WTC11 (cell line): ENCODE measurements around the gene ETV1. TPM values are rescaled to one million over a fixed set of nuclear protein-coding genes. Genes with fewer than 3 reads are reported as not detected.

Experiments used
- ATAC-seq: fragments of 200-7000 bp; cut with Tn5 transposase; 2 replicates; pipeline ENCODE4 v1.10.0; 2021; ENCODE audit warnings: mild to moderate bottlenecking, moderate library complexity
- CTCF ChIA-PET: fragments of 300-600 bp; sonication (Branson Sonifier 250); formaldehyde crosslinking; loops from one replicate; lab custom pipeline; 2021; ENCODE audit warnings: antibody characterized with exemption; lab: Charles Lee
- POLR2A ChIA-PET: fragments of 350-600 bp; sonication (Branson Sonifier 250); formaldehyde crosslinking; loops from one replicate; lab custom pipeline; 2021; ENCODE audit warnings: antibody characterized with exemption; lab: Charles Lee
- DNase-seq: peaks from one replicate; pipeline ENCODE4 v3.0.0; 2021; ENCODE audit warnings: low spot score
- H3K27ac Mint-ChIP-seq: 2 replicates; pipeline ENCODE4 v1.8.0; 2021; ENCODE audit warnings: mixed read lengths
- H3K27me3 Mint-ChIP-seq: 2 replicates; pipeline ENCODE4 v1.8.0; 2021; ENCODE audit warnings: low read depth, mild to moderate bottlenecking, moderate library complexity, mixed read lengths
- H3K36me3 Mint-ChIP-seq: 2 replicates; pipeline ENCODE4 v1.8.0; 2021; ENCODE audit warnings: mixed read lengths
- H3K4me1 Mint-ChIP-seq: 2 replicates; pipeline ENCODE4 v1.8.0; 2022; ENCODE audit warnings: mixed read lengths
- H3K4me3 Mint-ChIP-seq: 2 replicates; pipeline ENCODE4 v1.8.0; 2021; ENCODE audit warnings: mild to moderate bottlenecking, moderate library complexity, mixed read lengths
- H3K9me3 Mint-ChIP-seq: 2 replicates; pipeline ENCODE4 v1.8.0; 2021; ENCODE audit warnings: mixed read lengths
- ATF1 ChIP-seq: sonication (generic); formaldehyde crosslinking; IDR thresholded peaks from 2 replicates; pipeline ENCODE4 v1.8.1; 2023; ENCODE audit warnings: mild to moderate bottlenecking, moderate library complexity, missing genetic modification reagents
- NR3C1 ChIP-seq: sonication (generic); formaldehyde crosslinking; conservative IDR thresholded peaks from 2 replicates; pipeline ENCODE4 v1.8.1; 2023; ENCODE audit warnings: low read depth, mild to moderate bottlenecking, missing genetic modification reagents
- SP1 ChIP-seq: sonication (generic); formaldehyde crosslinking; conservative IDR thresholded peaks from 2 replicates; pipeline ENCODE4 v1.8.1; 2022; ENCODE audit warnings: missing genetic modification reagents
- ZNF425 ChIP-seq: fragments of 250-450 bp; sonication (Bioruptor Pico); conservative IDR thresholded peaks from 2 replicates; pipeline ENCODE4 v1.9.0; 2021; ENCODE audit warnings: mild to moderate bottlenecking
- total RNA-seq: library from RNA; stranded (reverse); gene quantifications from 3 replicates; pipeline ENCODE4 v1.2.3, GENCODE V29; 2021

ETV1 gene
- total RNA-seq, 1 experiment from 2014 or later, result 76.6 TPM

- no peak for DNase-seq
- CTCF ChIA-PET, result no interaction called here
- no peak for TF ChIP-seq ZNF425 (CRISPR knock-in tag)
- no peak for TF ChIP-seq NR3C1 (CRISPR knock-in tag)
- TF ChIP-seq SP1 (CRISPR knock-in tag), result no peak
- no peak for TF ChIP-seq ATF1 (CRISPR knock-in tag)
Measured at GRCh38 chr7:13841284-13841683, 148.2 kb downstream of the ETV1 start.

More at GRCh38 chr7:13841284-13841683, 148.2 kb downstream of the ETV1 start:
- POLR2A ChIA-PET, result no interaction called here
- Mint-ChIP-seq H3K36me3 (no peaks in the 10 kb centered on the region), H3K9me3 (no peaks in the 10 kb centered on the region), H3K4me1 (peaks cover 16% of the 10 kb centered on the region), H3K27ac (no peak overlapping the region), H3K27me3 (peaks cover 25% of the 10 kb centered on the region), H3K4me3 (no peak overlapping the region)
- ATAC-seq, result no peak
